ENCODE measurements around the gene HCFC1. TPM values are rescaled to one million over a fixed set of nuclear protein-coding genes. Genes with fewer than 3 reads are reported as not detected.
A peak's percentile ranks its signal among the peaks of the same experiment; 100 is the strongest.

HCFC1 gene
- total and polyA plus RNA-seq, 9 of the 15 experiments (the other 6 are each of a cell fraction or from before 2014, with no cell fraction given) = 2.8 to 133 (median 17.1) TPM

DNA sequence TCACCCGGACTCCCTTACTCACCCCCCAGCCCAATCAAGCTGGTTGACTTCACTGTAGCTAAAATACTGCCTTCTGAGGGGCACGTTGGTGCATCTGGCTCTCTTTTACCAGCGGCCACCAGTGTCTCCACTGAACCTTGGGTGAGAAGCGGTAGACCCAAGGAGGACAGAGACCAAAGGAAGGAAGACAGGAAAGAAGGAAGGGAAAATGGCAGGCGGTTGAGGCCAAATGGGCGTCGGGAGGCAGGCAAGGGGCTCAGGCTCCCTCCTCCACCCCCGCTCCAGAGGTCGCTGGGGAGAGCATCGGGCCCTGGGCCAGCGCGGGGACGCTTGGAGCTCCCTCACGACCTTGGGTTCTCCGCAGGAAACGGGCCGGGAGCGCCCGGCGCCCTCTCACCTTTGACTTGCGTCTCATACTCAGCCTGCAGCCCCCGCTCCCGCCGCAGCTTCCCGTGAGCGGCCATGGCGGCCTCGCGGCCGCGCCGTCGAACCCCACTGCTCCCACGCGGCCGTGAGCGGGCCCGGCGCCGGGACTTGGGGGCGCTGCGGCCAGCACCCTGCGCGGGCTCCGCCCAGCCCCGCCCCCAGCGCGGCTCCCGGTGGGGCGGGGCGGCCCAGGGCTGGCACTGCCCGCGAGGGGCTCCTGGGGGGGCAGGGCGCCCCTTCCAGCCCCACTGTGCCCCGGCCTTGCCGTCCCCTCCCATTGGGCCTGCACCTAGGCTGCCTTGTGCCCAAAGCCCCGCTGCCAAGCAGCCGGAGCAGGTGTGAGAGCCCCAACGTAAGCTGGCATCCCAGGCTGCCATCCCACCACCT is 45.7 kb downstream of the HCFC1 start, which contains the start of gene ARHGAP4 (continued):
- TF ChIP-seq ZNF584 (CRISPR knock-in tag; IDR thresholded peaks at IDR 0.05; ENCODE audit: low read depth) = no peak
- TF ChIP-seq RBM22 (IDR thresholded peaks at IDR 0.05; ENCODE audit: low read depth, low read length, poor library complexity, severe bottlenecking) = peak; percentile 80
- TF ChIP-seq, protein P1, sequence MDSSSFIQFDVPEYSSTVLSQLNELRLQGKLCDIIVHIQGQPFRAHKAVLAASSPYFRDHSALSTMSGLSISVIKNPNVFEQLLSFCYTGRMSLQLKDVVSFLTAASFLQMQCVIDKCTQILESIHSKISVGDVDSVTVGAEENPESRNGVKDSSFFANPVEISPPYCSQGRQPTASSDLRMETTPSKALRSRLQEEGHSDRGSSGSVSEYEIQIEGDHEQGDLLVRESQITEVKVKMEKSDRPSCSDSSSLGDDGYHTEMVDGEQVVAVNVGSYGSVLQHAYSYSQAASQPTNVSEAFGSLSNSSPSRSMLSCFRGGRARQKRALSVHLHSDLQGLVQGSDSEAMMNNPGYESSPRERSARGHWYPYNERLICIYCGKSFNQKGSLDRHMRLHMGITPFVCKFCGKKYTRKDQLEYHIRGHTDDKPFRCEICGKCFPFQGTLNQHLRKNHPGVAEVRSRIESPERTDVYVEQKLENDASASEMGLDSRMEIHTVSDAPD (CRISPR knock-in tag; IDR thresholded peaks at IDR 0.05) = no peak
- TF ChIP-seq, protein P2, sequence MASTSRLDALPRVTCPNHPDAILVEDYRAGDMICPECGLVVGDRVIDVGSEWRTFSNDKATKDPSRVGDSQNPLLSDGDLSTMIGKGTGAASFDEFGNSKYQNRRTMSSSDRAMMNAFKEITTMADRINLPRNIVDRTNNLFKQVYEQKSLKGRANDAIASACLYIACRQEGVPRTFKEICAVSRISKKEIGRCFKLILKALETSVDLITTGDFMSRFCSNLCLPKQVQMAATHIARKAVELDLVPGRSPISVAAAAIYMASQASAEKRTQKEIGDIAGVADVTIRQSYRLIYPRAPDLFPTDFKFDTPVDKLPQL (IDR thresholded peaks at IDR 0.05; ENCODE audit: extremely low read depth, insufficient read length) = no peak
- TF ChIP-seq, protein P3, sequence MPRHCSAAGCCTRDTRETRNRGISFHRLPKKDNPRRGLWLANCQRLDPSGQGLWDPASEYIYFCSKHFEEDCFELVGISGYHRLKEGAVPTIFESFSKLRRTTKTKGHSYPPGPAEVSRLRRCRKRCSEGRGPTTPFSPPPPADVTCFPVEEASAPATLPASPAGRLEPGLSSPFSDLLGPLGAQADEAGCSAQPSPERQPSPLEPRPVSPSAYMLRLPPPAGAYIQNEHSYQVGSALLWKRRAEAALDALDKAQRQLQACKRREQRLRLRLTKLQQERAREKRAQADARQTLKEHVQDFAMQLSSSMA (CRISPR knock-in tag; IDR thresholded peaks at IDR 0.05) = no peak
- TF ChIP-seq ZNF707 (CRISPR knock-in tag; conservative IDR thresholded peaks at IDR 0.05) = no peak
- TF ChIP-seq POLR3A (IDR thresholded peaks at IDR 0.05; ENCODE audit: borderline replicate concordance, extremely low read depth, insufficient read depth, insufficient read length) = no peak
- no peak for TF ChIP-seq RBBP5 (IDR thresholded peaks at IDR 0.05; ENCODE audit: borderline replicate concordance, insufficient read depth, low read length, poor library complexity, severe bottlenecking)
- no peak for TF ChIP-seq SMARCC2 (IDR thresholded peaks at IDR 0.05; ENCODE audit: low read depth)
- TF ChIP-seq ZSCAN32 (CRISPR knock-in tag; IDR thresholded peaks at IDR 0.05) = no peak
- 0 out of 2 replicates have a peak, but pooled peaks have one; percentile 29 for TF ChIP-seq THRAP3 (IDR thresholded peaks at IDR 0.05; ENCODE audit: borderline replicate concordance)
- no peak for TF ChIP-seq SREBF2 (CRISPR knock-in tag; IDR thresholded peaks at IDR 0.05)
- no peak for TF ChIP-seq ESRRB (CRISPR knock-in tag; IDR thresholded peaks at IDR 0.05; ENCODE audit: borderline replicate concordance)
- TF ChIP-seq CHCHD3 (CRISPR knock-in tag; IDR thresholded peaks at IDR 0.05) = no peak
- TF ChIP-seq ZC3H8 (IDR thresholded peaks at IDR 0.05) = peak; percentile 96
- TF ChIP-seq PHB2 (IDR thresholded peaks at IDR 0.05; ENCODE audit: low read depth) = no peak
- peak; percentile 74 for TF ChIP-seq ARHGAP35 (IDR thresholded peaks at IDR 0.05; ENCODE audit: partially characterized antibody)
- no peak for TF ChIP-seq ELK1 (CRISPR knock-in tag; IDR thresholded peaks at IDR 0.05)
- no peak for TF ChIP-seq FOXJ3 (CRISPR knock-in tag; IDR thresholded peaks at IDR 0.05)
- no peak for TF ChIP-seq ZNF274 (IDR thresholded peaks at IDR 0.05; ENCODE audit: borderline replicate concordance, low read depth, low read length)
- TF ChIP-seq ZC3H11A (IDR thresholded peaks at IDR 0.05; ENCODE audit: low read depth, low read length) = no peak
- no peak for TF ChIP-seq HSF4 (CRISPR knock-in tag; IDR thresholded peaks at IDR 0.05; ENCODE audit: borderline replicate concordance)
- no peak for TF ChIP-seq ZFPM2 (CRISPR knock-in tag; IDR thresholded peaks at IDR 0.05)
- 0 out of 2 replicates have a peak, but pooled peaks have one; percentile 48 for TF ChIP-seq TFAP4 (CRISPR knock-in tag; IDR thresholded peaks at IDR 0.05; ENCODE audit: borderline replicate concordance)
